ENCODE measurements around the gene KCNAB3. TPM values are rescaled to one million over a fixed set of nuclear protein-coding genes. Genes with fewer than 3 reads are reported as not detected.

The KCNAB3 gene
- total and polyA plus RNA-seq, 4 donors = 0.23 to 0.67 (median 0.42) TPM

DNA sequence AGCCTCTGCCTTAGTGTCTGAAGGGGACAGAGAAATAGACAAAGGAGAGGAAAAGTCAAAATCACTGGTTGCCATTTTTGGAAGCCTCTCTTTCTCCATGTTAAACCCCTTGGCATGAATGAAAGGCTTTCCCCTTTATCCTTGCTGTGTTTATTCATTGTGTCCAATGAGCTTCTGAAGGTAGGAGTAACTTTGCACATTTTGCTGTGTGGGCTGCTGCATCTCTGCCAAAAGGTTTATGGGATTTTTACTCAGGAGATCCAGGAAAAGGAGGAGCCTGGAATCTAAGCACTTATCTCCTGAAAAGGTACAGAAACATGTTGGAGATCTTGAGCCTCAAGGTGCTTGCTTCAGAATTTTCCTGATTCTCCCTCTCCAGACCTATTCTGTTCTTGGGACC lies 6.2 kb upstream of the KCNAB3 start (continued):
- TF ChIP-seq, protein P1, sequence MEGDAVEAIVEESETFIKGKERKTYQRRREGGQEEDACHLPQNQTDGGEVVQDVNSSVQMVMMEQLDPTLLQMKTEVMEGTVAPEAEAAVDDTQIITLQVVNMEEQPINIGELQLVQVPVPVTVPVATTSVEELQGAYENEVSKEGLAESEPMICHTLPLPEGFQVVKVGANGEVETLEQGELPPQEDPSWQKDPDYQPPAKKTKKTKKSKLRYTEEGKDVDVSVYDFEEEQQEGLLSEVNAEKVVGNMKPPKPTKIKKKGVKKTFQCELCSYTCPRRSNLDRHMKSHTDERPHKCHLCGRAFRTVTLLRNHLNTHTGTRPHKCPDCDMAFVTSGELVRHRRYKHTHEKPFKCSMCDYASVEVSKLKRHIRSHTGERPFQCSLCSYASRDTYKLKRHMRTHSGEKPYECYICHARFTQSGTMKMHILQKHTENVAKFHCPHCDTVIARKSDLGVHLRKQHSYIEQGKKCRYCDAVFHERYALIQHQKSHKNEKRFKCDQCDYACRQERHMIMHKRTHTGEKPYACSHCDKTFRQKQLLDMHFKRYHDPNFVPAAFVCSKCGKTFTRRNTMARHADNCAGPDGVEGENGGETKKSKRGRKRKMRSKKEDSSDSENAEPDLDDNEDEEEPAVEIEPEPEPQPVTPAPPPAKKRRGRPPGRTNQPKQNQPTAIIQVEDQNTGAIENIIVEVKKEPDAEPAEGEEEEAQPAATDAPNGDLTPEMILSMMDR (IDR thresholded peaks at IDR 0.05; ENCODE audit: low read depth, low read length, missing input control) = no peak

DNA sequence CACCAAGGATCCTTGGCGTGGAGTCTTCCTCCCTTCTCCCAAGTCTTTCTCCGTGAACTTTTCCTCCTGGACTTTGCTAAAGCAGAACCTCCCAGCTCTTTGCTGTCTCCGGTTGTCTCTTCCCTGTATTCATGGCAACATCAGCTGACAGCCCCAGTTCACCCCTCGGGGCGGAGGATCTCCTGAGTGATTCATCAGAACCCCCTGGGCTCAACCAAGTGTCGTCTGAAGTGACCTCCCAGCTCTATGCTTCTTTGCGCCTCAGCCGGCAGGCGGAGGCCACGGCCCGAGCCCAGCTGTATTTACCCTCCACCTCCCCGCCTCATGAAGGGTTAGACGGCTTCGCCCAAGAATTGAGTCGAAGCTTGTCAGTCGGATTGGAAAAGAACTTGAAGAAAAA lies 3.3 kb upstream of the KCNAB3 start:
- peak overlapping the region; percentile 8 to 50 for H3K9ac ChIP-seq (ENCODE audit: low read depth in 1 of 2, low read length in 2 of 2)
- peaks cover 5 to 27% (median 17%) of the 10 kb centered on the region in 4 donors for H3K4me1 ChIP-seq (ENCODE audit: control insufficient read depth in 4 of 4, insufficient read depth in 4 of 4, low read length in 3 of 4)
- no peak for TF ChIP-seq EGR1 (IDR thresholded peaks at IDR 0.05; ENCODE audit: low read depth in 2 of 2)
- no peak for TF ChIP-seq HNF4G (IDR thresholded peaks at IDR 0.05)
- no peak for TF ChIP-seq NR2F2 (IDR thresholded peaks at IDR 0.05)
- TF ChIP-seq, protein P2, sequence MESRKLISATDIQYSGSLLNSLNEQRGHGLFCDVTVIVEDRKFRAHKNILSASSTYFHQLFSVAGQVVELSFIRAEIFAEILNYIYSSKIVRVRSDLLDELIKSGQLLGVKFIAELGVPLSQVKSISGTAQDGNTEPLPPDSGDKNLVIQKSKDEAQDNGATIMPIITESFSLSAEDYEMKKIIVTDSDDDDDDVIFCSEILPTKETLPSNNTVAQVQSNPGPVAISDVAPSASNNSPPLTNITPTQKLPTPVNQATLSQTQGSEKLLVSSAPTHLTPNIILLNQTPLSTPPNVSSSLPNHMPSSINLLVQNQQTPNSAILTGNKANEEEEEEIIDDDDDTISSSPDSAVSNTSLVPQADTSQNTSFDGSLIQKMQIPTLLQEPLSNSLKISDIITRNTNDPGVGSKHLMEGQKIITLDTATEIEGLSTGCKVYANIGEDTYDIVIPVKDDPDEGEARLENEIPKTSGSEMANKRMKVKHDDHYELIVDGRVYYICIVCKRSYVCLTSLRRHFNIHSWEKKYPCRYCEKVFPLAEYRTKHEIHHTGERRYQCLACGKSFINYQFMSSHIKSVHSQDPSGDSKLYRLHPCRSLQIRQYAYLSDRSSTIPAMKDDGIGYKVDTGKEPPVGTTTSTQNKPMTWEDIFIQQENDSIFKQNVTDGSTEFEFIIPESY (IDR thresholded peaks at IDR 0.05) = no peak
- no peak for TF ChIP-seq RAD21 (IDR thresholded peaks at IDR 0.05)
- no peak for TF ChIP-seq YY1 (IDR thresholded peaks at IDR 0.05)
- TF ChIP-seq GABPA (IDR thresholded peaks at IDR 0.05 in 1 of 2, conservative IDR thresholded peaks at IDR 0.05 in 1 of 2) = no peak
- no peak for TF ChIP-seq FOXA2 (IDR thresholded peaks at IDR 0.05)
- no peak overlapping the region for H3K27ac ChIP-seq (ENCODE audit: low read depth in 1 of 2, low read length in 2 of 2)
- peaks cover 0 to 12% (median 10%) of the 10 kb centered on the region in 4 donors for H3K36me3 ChIP-seq (ENCODE audit: control insufficient read depth in 4 of 4, insufficient read depth in 3 of 4, low read depth in 1 of 4, low read length in 3 of 4)
- peak; percentile 48 for DNase-seq (ENCODE audit: low spot score)
- WGBS = 38% methylated on average over 16 of the region's 16 CpGs
- peak overlapping the region; percentile 69 to 95 (median 86) for H3K4me3 ChIP-seq (ENCODE audit: low read depth in 1 of 3, low read length in 3 of 3)
- H3K9me3 ChIP-seq (ENCODE audit: control insufficient read depth in 4 of 4, low read length in 3 of 4) = no peaks in the 10 kb centered on the region
- H3K27me3 ChIP-seq (ENCODE audit: control insufficient read depth in 4 of 4, insufficient read depth in 4 of 4, low read length in 3 of 4) = no peaks in the 10 kb centered on the region

DNA sequence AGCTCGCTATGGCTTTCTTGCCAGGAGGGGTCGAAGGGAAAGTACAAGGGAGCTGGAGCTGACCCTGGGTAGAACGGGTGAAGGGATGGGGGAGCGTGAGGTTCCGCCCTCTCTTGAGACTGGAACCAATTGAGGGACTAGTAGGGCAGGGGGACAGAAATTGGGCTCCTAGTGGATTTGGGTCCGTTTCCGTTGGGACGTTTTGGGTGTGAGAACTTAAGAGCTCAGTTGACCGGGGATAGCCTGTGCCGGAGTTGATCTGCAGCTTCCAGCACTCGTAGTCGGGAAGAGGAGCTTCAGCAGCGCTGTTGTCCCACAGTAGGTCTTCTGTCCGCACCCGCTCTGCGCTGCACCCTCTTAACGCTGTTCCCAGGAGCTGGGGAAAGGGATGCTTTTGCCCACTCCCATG lies 2.8 kb upstream of the KCNAB3 start:
- Histone ChIP-seq H3K9ac (ENCODE audit: low read depth in 1 of 2, low read length in 2 of 2) (peak overlapping the region; percentile 8 to 88), H3K36me3 (ENCODE audit: control insufficient read depth in 4 of 4, insufficient read depth in 3 of 4, low read depth in 1 of 4, low read length in 3 of 4) (peaks cover 0 to 12% (median 10%) of the 10 kb centered on the region in 4 donors), H3K4me1 (ENCODE audit: control insufficient read depth in 4 of 4, insufficient read depth in 4 of 4, low read length in 3 of 4) (peaks cover 5 to 27% (median 17%) of the 10 kb centered on the region in 4 donors), H3K4me3 (ENCODE audit: low read depth in 1 of 3, low read length in 3 of 3) (peak overlapping the region; percentile 69 to 95 (median 86)), H3K27ac (ENCODE audit: low read depth in 1 of 2, low read length in 2 of 2) (peak overlapping the region; percentile 57 to 73), H3K27me3 (ENCODE audit: control insufficient read depth in 4 of 4, insufficient read depth in 4 of 4, low read length in 3 of 4) (no peaks in the 10 kb centered on the region), H3K9me3 (ENCODE audit: control insufficient read depth in 4 of 4, low read length in 3 of 4) (no peaks in the 10 kb centered on the region)
- peak; percentile 52 for DNase-seq (ENCODE audit: low spot score)
- WGBS = 2% methylated on average over 17 of the region's 17 CpGs
- no peak for TF ChIP-seq TAF1 (conservative IDR thresholded peaks at IDR 0.05)

DNA sequence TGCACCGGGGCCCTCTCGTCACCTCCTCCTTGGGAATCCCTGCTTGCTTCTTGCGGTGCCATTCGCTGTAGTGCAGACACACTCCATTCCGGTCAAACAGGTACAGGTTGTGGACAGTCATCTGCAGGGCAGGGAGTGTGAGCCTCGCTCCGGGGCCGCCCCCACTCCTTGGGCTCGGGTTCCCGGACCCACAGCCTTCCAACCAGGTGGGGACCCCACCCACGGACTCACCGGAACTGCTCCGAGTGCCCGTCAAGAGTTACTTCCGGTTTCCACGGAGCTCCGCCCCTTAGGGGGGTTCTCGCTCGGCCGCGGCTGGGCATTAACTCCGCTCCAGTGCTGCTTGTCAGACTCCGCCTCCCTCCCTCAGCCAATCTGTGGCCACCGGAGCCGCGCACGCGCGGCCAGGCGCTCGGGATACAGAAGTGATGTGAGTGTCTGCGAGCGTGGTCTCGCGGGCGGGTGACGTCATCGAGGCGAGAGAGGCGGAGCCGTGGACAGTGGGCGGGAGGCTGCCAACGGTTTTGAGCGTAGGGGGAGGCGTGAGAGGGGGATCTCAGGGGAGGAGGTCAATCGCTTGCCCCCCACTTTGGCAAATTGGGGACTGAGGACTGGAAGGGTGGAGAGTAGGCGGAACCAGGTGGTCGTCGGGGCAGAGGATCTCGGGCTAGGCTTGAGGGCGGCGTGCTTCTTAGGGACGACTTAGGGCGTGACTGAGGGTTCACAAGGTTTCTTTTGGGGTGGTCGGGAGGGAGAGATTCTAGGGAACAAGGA lies 2.2 kb upstream of the KCNAB3 start, which contains the start of the genes CNTROB and TRAPPC1:
CNTROB (plus strand) TSS at position 498 of the 774 bp plus-strand sequence. CDS start 874 bp downstream, outside the sequence.
TRAPPC1 (minus strand) TSS at position 238 of the 774 bp plus-strand sequence; CDS start at position 121, 117 bp downstream.
- Histone ChIP-seq H3K4me1 (ENCODE audit: control insufficient read depth in 4 of 4, insufficient read depth in 4 of 4, low read length in 3 of 4) (peaks cover 5 to 27% (median 17%) of the 10 kb centered on the region in 4 donors), H3K9ac (ENCODE audit: low read depth in 1 of 2, low read length in 2 of 2) (peak within 1 kb of the TSS; percentile 8 to 88), H3K27me3 (ENCODE audit: control insufficient read depth in 4 of 4, insufficient read depth in 4 of 4, low read length in 3 of 4) (no peaks in the 10 kb centered on the region), H3K4me3 (ENCODE audit: low read depth in 1 of 3, low read length in 3 of 3) (peak within 1 kb of the TSS; percentile 69 to 95 (median 86)), H3K36me3 (ENCODE audit: control insufficient read depth in 4 of 4, insufficient read depth in 3 of 4, low read depth in 1 of 4, low read length in 3 of 4) (peaks cover 0 to 12% (median 9%) of the 10 kb centered on the region in 4 donors), H3K27ac (ENCODE audit: low read depth in 1 of 2, low read length in 2 of 2) (peak within 1 kb of the TSS; percentile 57 to 73), H3K9me3 (ENCODE audit: control insufficient read depth in 4 of 4, low read length in 3 of 4) (no peaks in the 10 kb centered on the region)
- peak; percentile 99 for DNase-seq (ENCODE audit: low spot score)
- WGBS = under 1% methylated on average over 55 of the region's 55 CpGs
- TF ChIP-seq RXRA (IDR thresholded peaks at IDR 0.05) (peak; percentile 25 to 37), FOXA2 (IDR thresholded peaks at IDR 0.05) (no peak), NR2F2 (IDR thresholded peaks at IDR 0.05) (no peak), YY1 (IDR thresholded peaks at IDR 0.05) (peak; percentile 58), GABPA (IDR thresholded peaks at IDR 0.05 in 1 of 2, conservative IDR thresholded peaks at IDR 0.05 in 1 of 2) (peak; percentile 90 to 95), HNF4A (conservative IDR thresholded peaks at IDR 0.05) (no peak), TAF1 (conservative IDR thresholded peaks at IDR 0.05) (no peak), JUND (IDR thresholded peaks at IDR 0.05) (peak; percentile 77 to 85)
- TF ChIP-seq, protein P3, sequence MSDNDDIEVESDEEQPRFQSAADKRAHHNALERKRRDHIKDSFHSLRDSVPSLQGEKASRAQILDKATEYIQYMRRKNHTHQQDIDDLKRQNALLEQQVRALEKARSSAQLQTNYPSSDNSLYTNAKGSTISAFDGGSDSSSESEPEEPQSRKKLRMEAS (IDR thresholded peaks at IDR 0.05) = peak; percentile 11
- TF ChIP-seq, protein P1 (IDR thresholded peaks at IDR 0.05; ENCODE audit: low read depth, low read length, missing input control) = no peak
- TF ChIP-seq, protein P4, sequence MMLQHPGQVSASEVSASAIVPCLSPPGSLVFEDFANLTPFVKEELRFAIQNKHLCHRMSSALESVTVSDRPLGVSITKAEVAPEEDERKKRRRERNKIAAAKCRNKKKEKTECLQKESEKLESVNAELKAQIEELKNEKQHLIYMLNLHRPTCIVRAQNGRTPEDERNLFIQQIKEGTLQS (IDR thresholded peaks at IDR 0.05) = peak; percentile 62
- TF ChIP-seq, protein P2 (IDR thresholded peaks at IDR 0.05) = peak; percentile 98

All from liver (tissue), 9 donors.